ENCODE measurements around the gene B4GALT6. TPM values are rescaled to one million over a fixed set of nuclear protein-coding genes. Genes with fewer than 3 reads are reported as not detected.

B4GALT6 gene
- total RNA-seq, 1 donor from 2014 or later, result 3.5 TPM

- H3K9me3 ChIP-seq, result no peaks in the 10 kb centered on the region
- TF ChIP-seq CTCF (IDR thresholded peaks at IDR 0.05), result no peak
- no peak overlapping the region for H3K4me3 ChIP-seq
- intact Hi-C loops (cut with DNase I), result no loop called here
- H3K4me1 ChIP-seq, result no peaks in the 10 kb centered on the region
- no peaks in the 10 kb centered on the region for H3K36me3 ChIP-seq
- ATAC-seq (no peak), DNase-seq (no peak)
- no peak overlapping the region for H3K27ac ChIP-seq
- H3K27me3 ChIP-seq, result no peaks in the 10 kb centered on the region
These were observed 17.4 kb upstream of the B4GALT6 start for GRCh38 chr18:31701744-31702143.

DNA sequence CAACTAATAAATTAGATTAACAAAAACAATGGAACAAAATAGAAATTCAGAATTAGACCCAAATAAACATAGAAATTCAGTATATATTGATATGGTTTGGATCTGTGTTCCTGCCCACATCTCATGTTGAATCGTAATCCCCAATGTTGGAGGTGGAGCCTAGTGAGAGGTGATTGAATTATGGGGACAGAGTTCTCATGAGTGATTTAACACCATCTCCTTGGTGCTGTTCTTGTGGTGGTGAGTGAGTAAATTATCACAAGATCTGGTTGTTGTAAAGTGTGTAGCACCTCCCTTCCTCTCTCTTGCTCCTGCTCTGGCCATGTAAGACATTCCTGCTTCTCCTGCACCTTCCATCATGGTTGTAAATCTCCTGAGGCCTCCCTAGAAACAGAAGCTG, 16.6 kb upstream of the B4GALT6 start:
- H3K9me3 ChIP-seq, result no peaks in the 10 kb centered on the region
- H3K4me3 ChIP-seq, result no peak overlapping the region
- H3K36me3 ChIP-seq, result no peaks in the 10 kb centered on the region
- intact Hi-C loops (cut with DNase I), result no loop called here
- TF ChIP-seq CTCF (IDR thresholded peaks at IDR 0.05), result no peak
- no peak for DNase-seq
- no peaks in the 10 kb centered on the region for H3K4me1 ChIP-seq
- H3K27ac ChIP-seq, result no peak overlapping the region
- no peak for ATAC-seq
- H3K27me3 ChIP-seq, result no peaks in the 10 kb centered on the region

GRCh38 chr18:31697351-31698298, 13.2 kb upstream of the B4GALT6 start:
- no peak for TF ChIP-seq CTCF (IDR thresholded peaks at IDR 0.05)
- Histone ChIP-seq H3K4me1 (no peaks in the 10 kb centered on the region), H3K9me3 (no peaks in the 10 kb centered on the region), H3K36me3 (no peaks in the 10 kb centered on the region), H3K27ac (no peak overlapping the region), H3K4me3 (no peak overlapping the region), H3K27me3 (no peaks in the 10 kb centered on the region)
- ATAC-seq (no peak), DNase-seq (no peak)
- intact Hi-C loops (cut with DNase I), result no loop called here

- no peaks in the 10 kb centered on the region for H3K27me3 ChIP-seq
- DNase-seq (no peak), ATAC-seq (no peak)
- no peak overlapping the region for H3K4me3 ChIP-seq
- intact Hi-C loops (cut with DNase I), result no loop called here
- no peaks in the 10 kb centered on the region for H3K9me3 ChIP-seq
- no peaks in the 10 kb centered on the region for H3K36me3 ChIP-seq
- H3K27ac ChIP-seq, result no peak overlapping the region
- no peaks in the 10 kb centered on the region for H3K4me1 ChIP-seq
- no peak for TF ChIP-seq CTCF (IDR thresholded peaks at IDR 0.05)
These were observed 11.6 kb upstream of the B4GALT6 start for GRCh38 chr18:31695989-31696388.

DNA sequence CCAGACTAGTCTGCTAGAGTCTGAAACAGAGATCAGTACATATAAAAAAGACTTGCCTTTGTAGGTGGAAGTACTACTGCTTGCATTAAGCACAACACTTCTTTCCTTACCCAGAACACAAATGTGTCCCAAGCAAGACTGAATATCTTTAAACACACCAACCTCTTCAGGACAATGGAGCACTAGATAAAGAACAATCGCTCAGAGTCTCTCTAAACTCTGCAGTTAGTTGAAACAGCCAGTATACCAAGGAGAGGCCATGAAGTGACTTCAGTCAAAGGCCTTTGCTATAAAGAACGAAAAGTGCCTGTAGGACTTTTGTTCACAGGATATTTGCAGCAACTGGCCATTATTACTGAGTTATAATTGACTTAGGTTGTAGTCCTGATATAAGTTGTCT, 9.9 kb upstream of the B4GALT6 start:
- intact Hi-C loops (cut with DNase I), result no loop called here
- ATAC-seq (no peak), DNase-seq (no peak)
- Histone ChIP-seq H3K27me3 (no peaks in the 10 kb centered on the region), H3K4me3 (no peak overlapping the region), H3K36me3 (no peaks in the 10 kb centered on the region), H3K9me3 (no peaks in the 10 kb centered on the region), H3K4me1 (no peaks in the 10 kb centered on the region), H3K27ac (no peak overlapping the region)
- TF ChIP-seq CTCF (IDR thresholded peaks at IDR 0.05), result no peak

Data from upper lobe of right lung (tissue), 1 donor.